WTC11 (cell line): Measurements from ENCODE around the gene FSTL3. TPM values are rescaled to one million over a fixed set of nuclear protein-coding genes. Genes with fewer than 3 reads are reported as not detected.

Experiments
- ATAC-seq: fragments of 200-7000 bp; cut with Tn5 transposase; 2 replicates; pipeline ENCODE4 v1.10.0; 2021; ENCODE audit warnings: mild to moderate bottlenecking, moderate library complexity
- CTCF ChIA-PET: fragments of 300-600 bp; sonication (Branson Sonifier 250); formaldehyde crosslinking; loops from one replicate; lab custom pipeline; 2021; ENCODE audit warnings: antibody characterized with exemption; lab: Charles Lee
- POLR2A ChIA-PET: fragments of 350-600 bp; sonication (Branson Sonifier 250); formaldehyde crosslinking; loops from one replicate; lab custom pipeline; 2021; ENCODE audit warnings: antibody characterized with exemption; lab: Charles Lee
- DNase-seq: peaks from one replicate; pipeline ENCODE4 v3.0.0; 2021; ENCODE audit warnings: low spot score
- H3K27ac Mint-ChIP-seq: 2 replicates; pipeline ENCODE4 v1.8.0; 2021; ENCODE audit warnings: mixed read lengths
- H3K27me3 Mint-ChIP-seq: 2 replicates; pipeline ENCODE4 v1.8.0; 2021; ENCODE audit warnings: low read depth, mild to moderate bottlenecking, moderate library complexity, mixed read lengths
- H3K36me3 Mint-ChIP-seq: 2 replicates; pipeline ENCODE4 v1.8.0; 2021; ENCODE audit warnings: mixed read lengths
- H3K4me1 Mint-ChIP-seq: 2 replicates; pipeline ENCODE4 v1.8.0; 2022; ENCODE audit warnings: mixed read lengths
- H3K4me3 Mint-ChIP-seq: 2 replicates; pipeline ENCODE4 v1.8.0; 2021; ENCODE audit warnings: mild to moderate bottlenecking, moderate library complexity, mixed read lengths
- H3K9me3 Mint-ChIP-seq: 2 replicates; pipeline ENCODE4 v1.8.0; 2021; ENCODE audit warnings: mixed read lengths
- CBFB ChIP-seq: sonication (generic); formaldehyde crosslinking; IDR thresholded peaks from 2 replicates; pipeline ENCODE4 v1.8.1; 2022; ENCODE audit warnings: mild to moderate bottlenecking, low read depth, missing genetic modification reagents
- ELF4 ChIP-seq: sonication (generic); formaldehyde crosslinking; IDR thresholded peaks from 2 replicates; pipeline ENCODE4 v1.8.1; 2022; ENCODE audit warnings: low read depth, mild to moderate bottlenecking, moderate library complexity, missing genetic modification reagents
- ESRRA ChIP-seq: sonication (generic); formaldehyde crosslinking; IDR thresholded peaks from 2 replicates; pipeline ENCODE4 v1.8.1; 2022; ENCODE audit warnings: mild to moderate bottlenecking, missing genetic modification reagents, borderline replicate concordance
- ETV6 ChIP-seq: sonication (generic); formaldehyde crosslinking; IDR thresholded peaks from 2 replicates; pipeline ENCODE4 v1.8.1; 2022; ENCODE audit warnings: mild to moderate bottlenecking, missing genetic modification reagents
- FOXK1 ChIP-seq: sonication (generic); formaldehyde crosslinking; IDR thresholded peaks from 2 replicates; pipeline ENCODE4 v1.8.0; 2022; ENCODE audit warnings: mild to moderate bottlenecking, moderate library complexity, missing genetic modification reagents
- HMGXB4 ChIP-seq: sonication (generic); formaldehyde crosslinking; IDR thresholded peaks from 2 replicates; pipeline ENCODE4 v1.8.1; 2023; ENCODE audit warnings: mild to moderate bottlenecking, moderate library complexity, missing genetic modification reagents
- JAZF1 ChIP-seq: fragments of 250-450 bp; sonication (Bioruptor Pico); IDR thresholded peaks from 2 replicates; pipeline ENCODE4 v1.9.0; 2021; ENCODE audit warnings: moderate library complexity, mild to moderate bottlenecking, inconsistent platforms
- JUN ChIP-seq: sonication (generic); formaldehyde crosslinking; IDR thresholded peaks from 2 replicates; pipeline ENCODE4 v1.8.0; 2023; ENCODE audit warnings: mild to moderate bottlenecking, missing genetic modification reagents
- KAT7 ChIP-seq: sonication (generic); formaldehyde crosslinking; IDR thresholded peaks from 2 replicates; pipeline ENCODE4 v1.8.1; 2023; ENCODE audit warnings: missing genetic modification reagents, mild to moderate bottlenecking, borderline replicate concordance
- MXD4 ChIP-seq: fragments of 250-450 bp; sonication (Bioruptor Pico); IDR thresholded peaks from 2 replicates; pipeline ENCODE4 v1.8.0; 2021; ENCODE audit warnings: mild to moderate bottlenecking, moderate library complexity, borderline replicate concordance
- NFYB ChIP-seq: sonication (generic); formaldehyde crosslinking; conservative IDR thresholded peaks from 2 replicates; pipeline ENCODE4 v1.8.0; 2022; ENCODE audit warnings: low read depth, missing genetic modification reagents
- OVOL2 ChIP-seq: fragments of 250-450 bp; sonication (Bioruptor Pico); IDR thresholded peaks from 2 replicates; pipeline ENCODE4 v1.9.0; 2021; ENCODE audit warnings: mild to moderate bottlenecking, borderline replicate concordance
- SMAD3 ChIP-seq: sonication (generic); formaldehyde crosslinking; IDR thresholded peaks from 2 replicates; pipeline ENCODE4 v1.8.0; 2022; ENCODE audit warnings: missing genetic modification reagents, mild to moderate bottlenecking, borderline replicate concordance
- SMAD4 ChIP-seq: sonication (generic); formaldehyde crosslinking; IDR thresholded peaks from 2 replicates; pipeline ENCODE4 v1.8.0; 2022; ENCODE audit warnings: mild to moderate bottlenecking, missing genetic modification reagents
- SOX15 ChIP-seq: fragments of 250-450 bp; sonication (Bioruptor Pico); IDR thresholded peaks from 2 replicates; pipeline ENCODE4 v1.9.0; 2021; ENCODE audit warnings: mild to moderate bottlenecking
- TCF7 ChIP-seq: sonication (generic); formaldehyde crosslinking; IDR thresholded peaks from 2 replicates; pipeline ENCODE4 v1.8.0; 2022; ENCODE audit warnings: mild to moderate bottlenecking, low read depth, missing genetic modification reagents, moderate library complexity
- TEAD1 ChIP-seq: sonication (generic); formaldehyde crosslinking; IDR thresholded peaks from 2 replicates; pipeline ENCODE4 v1.8.0; 2022; ENCODE audit warnings: mild to moderate bottlenecking, missing genetic modification reagents
- TEAD4 ChIP-seq: sonication (generic); formaldehyde crosslinking; IDR thresholded peaks from 2 replicates; pipeline ENCODE4 v1.8.0; 2022; ENCODE audit warnings: mild to moderate bottlenecking, missing genetic modification reagents
- USF1 ChIP-seq: sonication (generic); formaldehyde crosslinking; IDR thresholded peaks from 2 replicates; pipeline ENCODE4 v1.8.0; 2022; ENCODE audit warnings: mild to moderate bottlenecking, missing genetic modification reagents
- ZNF396 ChIP-seq: fragments of 250-450 bp; sonication (Bioruptor Pico); IDR thresholded peaks from 2 replicates; pipeline ENCODE4 v1.8.0; 2021; ENCODE audit warnings: mild to moderate bottlenecking, moderate library complexity, borderline replicate concordance
- ZNF423 ChIP-seq: fragments of 250-450 bp; sonication (Bioruptor Pico); IDR thresholded peaks from 2 replicates; pipeline ENCODE4 v2.1.2; 2022; ENCODE audit warnings: mild to moderate bottlenecking, moderate library complexity
- total RNA-seq: library from RNA; stranded (reverse); gene quantifications from 3 replicates; pipeline ENCODE4 v1.2.3, GENCODE V29; 2021
- TF ChIP-seq, protein P1 (sequence below): fragments of 200-600 bp; IDR thresholded peaks from 2 replicates; pipeline ENCODE4 v1.8.0; 2022; ENCODE audit warnings: antibody characterized with exemption
- TF ChIP-seq, protein P2 (sequence below): sonication (generic); formaldehyde crosslinking; IDR thresholded peaks from 2 replicates; pipeline ENCODE4 v1.8.0; 2022; ENCODE audit warnings: mild to moderate bottlenecking, missing genetic modification reagents
- TF ChIP-seq, protein P3 (sequence below): sonication (generic); formaldehyde crosslinking; IDR thresholded peaks from 2 replicates; pipeline ENCODE4 v1.8.1; 2023; ENCODE audit warnings: mild to moderate bottlenecking, missing genetic modification reagents, borderline replicate concordance
- TF ChIP-seq, protein P4 (sequence below): sonication (generic); formaldehyde crosslinking; IDR thresholded peaks from 2 replicates; pipeline ENCODE4 v1.8.1; 2022; ENCODE audit warnings: mild to moderate bottlenecking, missing genetic modification reagents, moderate library complexity, borderline replicate concordance

Gene FSTL3
- total RNA-seq, 1 experiment from 2014 or later = 8.7 TPM

DNA sequence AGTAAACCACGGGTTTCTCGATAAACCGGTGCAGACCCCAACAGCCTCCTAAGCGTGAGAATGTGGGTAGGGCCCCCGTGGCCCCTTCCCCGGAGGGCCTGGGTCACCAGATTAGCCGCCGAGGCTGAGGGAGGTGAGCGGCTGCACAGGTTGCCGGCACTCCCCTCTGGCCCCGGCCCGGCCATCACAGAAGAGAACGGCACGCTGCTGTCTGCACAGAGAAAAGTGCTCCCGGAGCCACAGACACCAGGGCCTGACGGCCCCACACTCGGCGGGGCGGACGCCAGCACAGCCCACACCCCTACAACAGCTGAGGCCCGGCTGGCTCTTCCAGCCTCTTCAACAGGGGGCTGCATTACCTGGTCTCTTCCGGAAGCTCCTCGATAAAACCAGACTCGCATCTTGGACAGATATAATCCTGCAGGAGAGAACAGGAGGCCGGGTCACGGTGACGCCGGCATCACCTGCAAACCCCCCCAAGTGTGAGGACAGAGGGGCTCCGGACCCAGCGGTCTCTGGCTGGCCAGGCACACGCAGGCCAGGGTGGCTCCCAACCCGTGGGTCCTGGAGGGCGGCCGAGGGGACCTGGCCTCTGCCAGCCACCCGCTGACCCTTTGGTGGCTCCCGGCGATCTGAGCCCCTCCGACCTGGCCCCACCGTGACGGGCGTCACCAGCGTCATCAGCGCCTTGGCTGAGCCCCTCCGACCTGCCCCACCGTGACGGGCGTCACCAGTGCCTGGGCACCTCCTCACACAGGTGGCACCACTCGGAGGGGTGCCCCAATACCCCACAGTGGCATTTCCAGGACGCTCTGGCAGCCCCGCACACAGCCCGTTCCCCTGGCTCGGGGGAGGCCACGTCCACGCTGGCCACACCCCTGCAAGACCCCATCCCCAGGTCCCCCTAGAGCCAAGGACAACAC, 23.5 kb upstream of the FSTL3 start (continued):
- TF ChIP-seq, protein P1, sequence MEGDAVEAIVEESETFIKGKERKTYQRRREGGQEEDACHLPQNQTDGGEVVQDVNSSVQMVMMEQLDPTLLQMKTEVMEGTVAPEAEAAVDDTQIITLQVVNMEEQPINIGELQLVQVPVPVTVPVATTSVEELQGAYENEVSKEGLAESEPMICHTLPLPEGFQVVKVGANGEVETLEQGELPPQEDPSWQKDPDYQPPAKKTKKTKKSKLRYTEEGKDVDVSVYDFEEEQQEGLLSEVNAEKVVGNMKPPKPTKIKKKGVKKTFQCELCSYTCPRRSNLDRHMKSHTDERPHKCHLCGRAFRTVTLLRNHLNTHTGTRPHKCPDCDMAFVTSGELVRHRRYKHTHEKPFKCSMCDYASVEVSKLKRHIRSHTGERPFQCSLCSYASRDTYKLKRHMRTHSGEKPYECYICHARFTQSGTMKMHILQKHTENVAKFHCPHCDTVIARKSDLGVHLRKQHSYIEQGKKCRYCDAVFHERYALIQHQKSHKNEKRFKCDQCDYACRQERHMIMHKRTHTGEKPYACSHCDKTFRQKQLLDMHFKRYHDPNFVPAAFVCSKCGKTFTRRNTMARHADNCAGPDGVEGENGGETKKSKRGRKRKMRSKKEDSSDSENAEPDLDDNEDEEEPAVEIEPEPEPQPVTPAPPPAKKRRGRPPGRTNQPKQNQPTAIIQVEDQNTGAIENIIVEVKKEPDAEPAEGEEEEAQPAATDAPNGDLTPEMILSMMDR = no peak
- TF ChIP-seq ESRRA (CRISPR knock-in tag) = no peak
- TF ChIP-seq TEAD4 (CRISPR knock-in tag) = no peak
- TF ChIP-seq TEAD1 (CRISPR knock-in tag) = no peak
- no peak for TF ChIP-seq ELF4 (CRISPR knock-in tag)
- TF ChIP-seq NFYB (CRISPR knock-in tag) = no peak
- TF ChIP-seq JUN (CRISPR knock-in tag) = no peak
- TF ChIP-seq ZNF423 (CRISPR knock-in tag) = no peak
- TF ChIP-seq MXD4 (CRISPR knock-in tag) = no peak
- no peak for TF ChIP-seq CBFB (CRISPR knock-in tag)
- TF ChIP-seq SOX15 = no peak

- DNase-seq (no peak), ATAC-seq (no peak)
- Mint-ChIP-seq H3K4me3 (no peak overlapping the region), H3K9me3 (no peaks in the 10 kb centered on the region), H3K36me3 (no peaks in the 10 kb centered on the region), H3K27ac (no peak overlapping the region), H3K4me1 (no peaks in the 10 kb centered on the region), H3K27me3 (no peaks in the 10 kb centered on the region)
- CTCF ChIA-PET = no interaction called here
- POLR2A ChIA-PET = no interaction called here
- TF ChIP-seq SMAD4 (no peak), ZNF396 (no peak), FOXK1 (CRISPR knock-in tag) (no peak), HMGXB4 (CRISPR knock-in tag) (no peak), JAZF1 (CRISPR knock-in tag) (no peak), TCF7 (no peak), OVOL2 (CRISPR knock-in tag) (no peak), ESRRA (CRISPR knock-in tag) (no peak), SMAD3 (CRISPR knock-in tag) (no peak), USF1 (CRISPR knock-in tag) (no peak), SOX15 (no peak), KAT7 (no peak), ETV6 (CRISPR knock-in tag) (no peak), TEAD4 (CRISPR knock-in tag) (no peak)
- TF ChIP-seq, protein P2, sequence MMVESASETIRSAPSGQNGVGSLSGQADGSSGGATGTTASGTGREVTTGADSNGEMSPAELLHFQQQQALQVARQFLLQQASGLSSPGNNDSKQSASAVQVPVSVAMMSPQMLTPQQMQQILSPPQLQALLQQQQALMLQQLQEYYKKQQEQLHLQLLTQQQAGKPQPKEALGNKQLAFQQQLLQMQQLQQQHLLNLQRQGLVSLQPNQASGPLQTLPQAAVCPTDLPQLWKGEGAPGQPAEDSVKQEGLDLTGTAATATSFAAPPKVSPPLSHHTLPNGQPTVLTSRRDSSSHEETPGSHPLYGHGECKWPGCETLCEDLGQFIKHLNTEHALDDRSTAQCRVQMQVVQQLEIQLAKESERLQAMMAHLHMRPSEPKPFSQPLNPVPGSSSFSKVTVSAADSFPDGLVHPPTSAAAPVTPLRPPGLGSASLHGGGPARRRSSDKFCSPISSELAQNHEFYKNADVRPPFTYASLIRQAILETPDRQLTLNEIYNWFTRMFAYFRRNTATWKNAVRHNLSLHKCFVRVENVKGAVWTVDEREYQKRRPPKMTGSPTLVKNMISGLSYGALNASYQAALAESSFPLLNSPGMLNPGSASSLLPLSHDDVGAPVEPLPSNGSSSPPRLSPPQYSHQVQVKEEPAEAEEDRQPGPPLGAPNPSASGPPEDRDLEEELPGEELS = no peak
- TF ChIP-seq, protein P3, sequence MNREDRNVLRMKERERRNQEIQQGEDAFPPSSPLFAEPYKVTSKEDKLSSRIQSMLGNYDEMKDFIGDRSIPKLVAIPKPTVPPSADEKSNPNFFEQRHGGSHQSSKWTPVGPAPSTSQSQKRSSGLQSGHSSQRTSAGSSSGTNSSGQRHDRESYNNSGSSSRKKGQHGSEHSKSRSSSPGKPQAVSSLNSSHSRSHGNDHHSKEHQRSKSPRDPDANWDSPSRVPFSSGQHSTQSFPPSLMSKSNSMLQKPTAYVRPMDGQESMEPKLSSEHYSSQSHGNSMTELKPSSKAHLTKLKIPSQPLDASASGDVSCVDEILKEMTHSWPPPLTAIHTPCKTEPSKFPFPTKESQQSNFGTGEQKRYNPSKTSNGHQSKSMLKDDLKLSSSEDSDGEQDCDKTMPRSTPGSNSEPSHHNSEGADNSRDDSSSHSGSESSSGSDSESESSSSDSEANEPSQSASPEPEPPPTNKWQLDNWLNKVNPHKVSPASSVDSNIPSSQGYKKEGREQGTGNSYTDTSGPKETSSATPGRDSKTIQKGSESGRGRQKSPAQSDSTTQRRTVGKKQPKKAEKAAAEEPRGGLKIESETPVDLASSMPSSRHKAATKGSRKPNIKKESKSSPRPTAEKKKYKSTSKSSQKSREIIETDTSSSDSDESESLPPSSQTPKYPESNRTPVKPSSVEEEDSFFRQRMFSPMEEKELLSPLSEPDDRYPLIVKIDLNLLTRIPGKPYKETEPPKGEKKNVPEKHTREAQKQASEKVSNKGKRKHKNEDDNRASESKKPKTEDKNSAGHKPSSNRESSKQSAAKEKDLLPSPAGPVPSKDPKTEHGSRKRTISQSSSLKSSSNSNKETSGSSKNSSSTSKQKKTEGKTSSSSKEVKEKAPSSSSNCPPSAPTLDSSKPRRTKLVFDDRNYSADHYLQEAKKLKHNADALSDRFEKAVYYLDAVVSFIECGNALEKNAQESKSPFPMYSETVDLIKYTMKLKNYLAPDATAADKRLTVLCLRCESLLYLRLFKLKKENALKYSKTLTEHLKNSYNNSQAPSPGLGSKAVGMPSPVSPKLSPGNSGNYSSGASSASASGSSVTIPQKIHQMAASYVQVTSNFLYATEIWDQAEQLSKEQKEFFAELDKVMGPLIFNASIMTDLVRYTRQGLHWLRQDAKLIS (CRISPR knock-in tag) = no peak
- TF ChIP-seq, protein P4, sequence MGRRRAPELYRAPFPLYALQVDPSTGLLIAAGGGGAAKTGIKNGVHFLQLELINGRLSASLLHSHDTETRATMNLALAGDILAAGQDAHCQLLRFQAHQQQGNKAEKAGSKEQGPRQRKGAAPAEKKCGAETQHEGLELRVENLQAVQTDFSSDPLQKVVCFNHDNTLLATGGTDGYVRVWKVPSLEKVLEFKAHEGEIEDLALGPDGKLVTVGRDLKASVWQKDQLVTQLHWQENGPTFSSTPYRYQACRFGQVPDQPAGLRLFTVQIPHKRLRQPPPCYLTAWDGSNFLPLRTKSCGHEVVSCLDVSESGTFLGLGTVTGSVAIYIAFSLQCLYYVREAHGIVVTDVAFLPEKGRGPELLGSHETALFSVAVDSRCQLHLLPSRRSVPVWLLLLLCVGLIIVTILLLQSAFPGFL = no peak
Measured at GRCh38 chr19:653425-653824, 22.8 kb upstream of the FSTL3 start.
